HCT116 (cell line): ENCODE results near the gene STARD3NL. TPM values are rescaled to one million over a fixed set of nuclear protein-coding genes. Genes with fewer than 3 reads are reported as not detected.

Experiments
- ATAC-seq: fragments of 200-7000 bp; cut with Tn5 transposase; 2 replicates; pipeline ENCODE4 v1.9.1; 2020; ENCODE audit warnings: mild to moderate bottlenecking, moderate library complexity
- BruUV-seq: library from RNA; stranded (reverse); fragments of 400-500 nt; replicated peaks from 2 replicates; lab custom pipeline; 2021; lab: Mats Ljungman, UMichigan
- CTCF ChIA-PET: fragments of 300-600 bp; sonication (Branson Sonifier 250); formaldehyde crosslinking; loops from one replicate; lab custom pipeline; 2021; ENCODE audit warnings: antibody characterized with exemption; lab: Charles Lee
- POLR2A ChIA-PET: fragments of 300-600, 350-600 bp; sonication (Branson Sonifier 250); formaldehyde crosslinking; loops from one replicate; lab custom pipeline; 2021; ENCODE audit warnings: antibody characterized with exemption; lab: Charles Lee
- RAD21 ChIA-PET, 2 experiments: fragments of 300-600 bp; sonication (Branson Sonifier 250); formaldehyde crosslinking; loops; one replicate each; lab custom pipeline; 2023; ENCODE audit warnings: low total read pairs in 2 of 2; ENCODE audit not compliant: uncharacterized antibody in 2 of 2, unreplicated experiment in 2 of 2, low non-redundant PET in 1 of 2; lab: Charles Lee
- DNase-seq: peaks from one replicate; pipeline ENCODE4 v3.0.0-alpha.2; 2010; ENCODE audit warnings: low read depth, low spot score
- H2AFZ ChIP-seq: fragments of 200-600 bp; shearing (Covaris generic), sonication (generic); 2 replicates; pipeline ENCODE4 v1.6.1; 2017; ENCODE audit warnings: low read depth, mixed run types, mixed read lengths, antibody characterized with exemption, low read length; ENCODE audit not compliant: poor library complexity, severe bottlenecking
- H3K27ac ChIP-seq: 2 replicates; pipeline ENCODE4 v1.5.1; 2012; ENCODE audit warnings: low read depth, low read length
- H3K27me3 ChIP-seq: fragments of 200-600 bp; sonication (generic); 2 replicates; pipeline ENCODE4 v1.6.1; 2016; ENCODE audit warnings: mixed run types, low read length, mixed read lengths; ENCODE audit not compliant: insufficient read depth
- H3K36me3 ChIP-seq, 2 experiments: fragments of 200-500 bp in 1 of 2; fragments of 200-600 bp in 1 of 2; sonication (Bioruptor generic) in 1 of 2; sonication (generic) in 1 of 2; 2 replicates each; pipeline versions ENCODE4 v1.5.1 to v1.6.1; 2014 to 2016; ENCODE audit warnings: low read length in 2 of 2, inconsistent platforms in 1 of 2, mixed read lengths in 1 of 2, mixed run types in 1 of 2; ENCODE audit not compliant: insufficient read depth in 2 of 2, control insufficient read depth in 1 of 2
- H3K4me1 ChIP-seq, 2 experiments: fragments of 200-600 bp in 1 of 2; sonication (generic) in 1 of 2; 2 replicates each; pipeline versions ENCODE4 v1.5.1 to v1.6.1; 2012 to 2017; ENCODE audit warnings: low read length in 2 of 2, inconsistent platforms in 1 of 2, mild to moderate bottlenecking in 1 of 2, mixed read lengths in 1 of 2, mixed run types in 1 of 2, moderate library complexity in 1 of 2; ENCODE audit not compliant: insufficient read depth in 2 of 2, control insufficient read depth in 1 of 2
- H3K4me2 ChIP-seq: fragments of 200-600 bp; sonication (generic); 2 replicates; pipeline ENCODE4 v1.6.1; 2017; ENCODE audit warnings: mixed run types, low read length, mixed read lengths
- H3K4me3 ChIP-seq, 2 experiments: fragments of 200-600 bp in 1 of 2; sonication (generic) in 1 of 2; replicated peaks in 1 of 2; 2 replicates each; pipeline ENCODE4 v1.5.1; 2011 to 2016; ENCODE audit warnings: low read length in 2 of 2, control low read depth in 1 of 2, low read depth in 1 of 2, mild to moderate bottlenecking in 1 of 2, mixed read lengths in 1 of 2, mixed run types in 1 of 2
- H3K79me2 ChIP-seq: fragments of 200-600 bp; sonication (generic); 2 replicates; pipeline ENCODE4 v1.6.1; 2017; ENCODE audit warnings: mild to moderate bottlenecking, mixed run types, low read length, moderate library complexity, mixed read lengths; ENCODE audit not compliant: insufficient read depth
- H3K9ac ChIP-seq: fragments of 200-600 bp; sonication (generic); 2 replicates; pipeline ENCODE4 v1.6.1; 2016; ENCODE audit warnings: low read length, mixed read lengths
- H3K9me2 ChIP-seq: fragments of 200-600 bp; sonication (generic), shearing (Covaris generic); 2 replicates; pipeline ENCODE4 v1.6.1; 2017; ENCODE audit warnings: mixed run types, mild to moderate bottlenecking, moderate library complexity; ENCODE audit not compliant: insufficient read depth
- H3K9me3 ChIP-seq, 2 experiments: fragments of 200-500 bp in 1 of 2; fragments of 200-600 bp in 1 of 2; sonication (Bioruptor generic) in 1 of 2; sonication (generic) in 1 of 2; 2 replicates each; pipeline ENCODE4 v1.6.1; 2014 to 2017; ENCODE audit warnings: low read length in 2 of 2, mixed read lengths in 2 of 2, inconsistent platforms in 1 of 2, low read depth in 1 of 2, mild to moderate bottlenecking in 1 of 2, mixed run types in 1 of 2, moderate library complexity in 1 of 2; ENCODE audit not compliant: control insufficient read depth in 1 of 2, insufficient read depth in 1 of 2
- H4K20me1 ChIP-seq: fragments of 200-600 bp; sonication (generic), shearing (Covaris generic); 2 replicates; pipeline ENCODE4 v1.6.1; 2017; ENCODE audit warnings: mixed run types, mild to moderate bottlenecking, moderate library complexity; ENCODE audit not compliant: insufficient read depth
- CBX3 ChIP-seq: IDR thresholded peaks from 2 replicates; pipeline ENCODE4 v1.6.1; 2012; ENCODE audit warnings: low read depth
- CEBPB ChIP-seq: IDR thresholded peaks from 2 replicates; pipeline ENCODE4 v1.6.1; 2012; ENCODE audit warnings: low read depth
- CTCF ChIP-seq, 3 experiments: fragments of 200-600 bp in 1 of 3; sonication (generic) in 1 of 3; IDR thresholded peaks in 2 of 3; conservative IDR thresholded peaks in 1 of 3; 2 replicates each; pipeline ENCODE4 v1.5.1; 2012 to 2017; ENCODE audit warnings: low read depth in 2 of 3, low read length in 2 of 3, antibody characterized with exemption in 1 of 3, borderline replicate concordance in 1 of 3, control low read depth in 1 of 3, mild to moderate bottlenecking in 1 of 3, mixed read lengths in 1 of 3, mixed run types in 1 of 3, moderate library complexity in 1 of 3; ENCODE audit not compliant: insufficient read depth in 1 of 3
- EGR1 ChIP-seq: IDR thresholded peaks from 2 replicates; pipeline ENCODE4 v1.6.1; 2012; ENCODE audit warnings: low read depth
- EZH2 ChIP-seq: fragments of 200-600 bp; sonication (generic); IDR thresholded peaks from 2 replicates; pipeline ENCODE4 v1.6.1; 2017; ENCODE audit warnings: antibody characterized with exemption, mixed run types
- EZH2phosphoT487 ChIP-seq: fragments of 200-600 bp; IDR thresholded peaks from 2 replicates; pipeline ENCODE4 v1.6.1; 2018; ENCODE audit warnings: antibody characterized with exemption, borderline replicate concordance
- FOSL1 ChIP-seq: IDR thresholded peaks from 2 replicates; pipeline ENCODE4 v1.6.1; 2012; ENCODE audit warnings: low read depth
- JUND ChIP-seq: IDR thresholded peaks from 2 replicates; pipeline ENCODE4 v1.6.1; 2012
- SP1 ChIP-seq: IDR thresholded peaks from 2 replicates; pipeline ENCODE4 v1.6.1; 2012; ENCODE audit warnings: low read depth
- SRF ChIP-seq: IDR thresholded peaks from 2 replicates; pipeline ENCODE4 v1.6.1; 2012; ENCODE audit warnings: low read depth
- TCF7L2 ChIP-seq: IDR thresholded peaks from 2 replicates; pipeline ENCODE4 v1.7.0; 2011; ENCODE audit warnings: borderline replicate concordance, inconsistent platforms; ENCODE audit not compliant: insufficient read depth, insufficient read length; ENCODE audit errors: extremely low read depth
- YY1 ChIP-seq: IDR thresholded peaks from 2 replicates; pipeline ENCODE4 v1.6.1; 2011; ENCODE audit warnings: low read length, low read depth, moderate library complexity, mild to moderate bottlenecking; ENCODE audit not compliant: insufficient replicate concordance; ENCODE audit errors: extremely low read depth
- ZFX ChIP-seq: fragments of 450-650 bp; IDR thresholded peaks from 2 replicates; pipeline ENCODE4 v1.6.1; 2017
- ZNF274 ChIP-seq: fragments of 200-500 bp; sonication (Bioruptor generic); IDR thresholded peaks from 2 replicates; pipeline ENCODE4 v1.6.1; 2014; ENCODE audit warnings: mild to moderate bottlenecking, low read depth, low read length, inconsistent platforms
- intact Hi-C: fragments of 100-400 bp; cut with micrococcal nuclease; formaldehyde crosslinking; loops from 2 replicates; pipeline ENCODE4 v1.10.0; 2022
- total RNA-seq: library from RNA; stranded (reverse); gene quantifications from one replicate; pipeline ENCODE4 v1.2.1, GENCODE V29; 2021; ENCODE audit not compliant: unreplicated experiment
- TF ChIP-seq, protein P1 (sequence below): IDR thresholded peaks from 2 replicates; pipeline ENCODE4 v1.6.1; 2012; ENCODE audit warnings: low read depth
- TF ChIP-seq, protein P2 (sequence below): IDR thresholded peaks from 2 replicates; pipeline ENCODE4 v1.6.1; 2012
- TF ChIP-seq, protein P3 (sequence below): IDR thresholded peaks from 2 replicates; pipeline ENCODE4 v1.6.1; 2011; ENCODE audit warnings: mild to moderate bottlenecking, low read length, moderate library complexity; ENCODE audit not compliant: insufficient replicate concordance; ENCODE audit errors: extremely low read depth

STARD3NL gene
- total RNA-seq, 1 experiment from 2014 or later = 32.0 TPM

DNA sequence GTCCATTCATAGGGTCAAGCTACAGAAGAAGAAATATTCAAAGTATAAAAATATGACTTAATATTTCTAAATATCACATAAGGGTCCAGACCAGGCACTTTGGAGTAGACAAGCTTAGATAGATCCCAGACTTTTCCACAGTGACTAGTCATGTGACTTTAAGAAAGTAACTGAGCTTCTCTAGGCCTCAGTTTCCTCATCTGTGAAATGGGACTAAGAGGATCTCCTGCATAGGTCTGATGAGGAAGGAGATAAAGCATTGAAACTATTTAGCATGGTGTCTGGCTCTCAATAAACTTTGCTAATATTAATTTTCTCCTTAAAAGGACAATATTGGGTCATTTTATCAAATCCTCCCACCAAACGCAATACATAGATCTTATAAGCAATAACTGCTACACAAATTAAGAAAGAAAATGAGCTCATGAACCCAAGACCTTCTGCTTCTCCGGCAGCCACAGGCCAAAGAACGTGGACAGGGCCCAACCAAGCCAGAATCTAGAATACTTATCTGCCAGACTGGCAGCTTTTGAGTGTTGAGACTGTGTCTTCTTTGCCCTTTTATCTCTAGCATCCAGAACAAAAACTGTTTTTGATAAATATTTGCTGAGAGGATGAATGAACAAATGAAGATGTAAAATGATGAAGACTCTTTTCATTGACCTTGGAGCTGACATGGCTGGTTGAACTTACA, 97.0 kb downstream of the STARD3NL start:
- H3K9me2 ChIP-seq = no peaks in the 10 kb centered on the region
- RAD21 ChIA-PET = no interaction called here
- TF ChIP-seq, protein P1, sequence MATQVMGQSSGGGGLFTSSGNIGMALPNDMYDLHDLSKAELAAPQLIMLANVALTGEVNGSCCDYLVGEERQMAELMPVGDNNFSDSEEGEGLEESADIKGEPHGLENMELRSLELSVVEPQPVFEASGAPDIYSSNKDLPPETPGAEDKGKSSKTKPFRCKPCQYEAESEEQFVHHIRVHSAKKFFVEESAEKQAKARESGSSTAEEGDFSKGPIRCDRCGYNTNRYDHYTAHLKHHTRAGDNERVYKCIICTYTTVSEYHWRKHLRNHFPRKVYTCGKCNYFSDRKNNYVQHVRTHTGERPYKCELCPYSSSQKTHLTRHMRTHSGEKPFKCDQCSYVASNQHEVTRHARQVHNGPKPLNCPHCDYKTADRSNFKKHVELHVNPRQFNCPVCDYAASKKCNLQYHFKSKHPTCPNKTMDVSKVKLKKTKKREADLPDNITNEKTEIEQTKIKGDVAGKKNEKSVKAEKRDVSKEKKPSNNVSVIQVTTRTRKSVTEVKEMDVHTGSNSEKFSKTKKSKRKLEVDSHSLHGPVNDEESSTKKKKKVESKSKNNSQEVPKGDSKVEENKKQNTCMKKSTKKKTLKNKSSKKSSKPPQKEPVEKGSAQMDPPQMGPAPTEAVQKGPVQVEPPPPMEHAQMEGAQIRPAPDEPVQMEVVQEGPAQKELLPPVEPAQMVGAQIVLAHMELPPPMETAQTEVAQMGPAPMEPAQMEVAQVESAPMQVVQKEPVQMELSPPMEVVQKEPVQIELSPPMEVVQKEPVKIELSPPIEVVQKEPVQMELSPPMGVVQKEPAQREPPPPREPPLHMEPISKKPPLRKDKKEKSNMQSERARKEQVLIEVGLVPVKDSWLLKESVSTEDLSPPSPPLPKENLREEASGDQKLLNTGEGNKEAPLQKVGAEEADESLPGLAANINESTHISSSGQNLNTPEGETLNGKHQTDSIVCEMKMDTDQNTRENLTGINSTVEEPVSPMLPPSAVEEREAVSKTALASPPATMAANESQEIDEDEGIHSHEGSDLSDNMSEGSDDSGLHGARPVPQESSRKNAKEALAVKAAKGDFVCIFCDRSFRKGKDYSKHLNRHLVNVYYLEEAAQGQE = no peak
- TF ChIP-seq SP1 (no peak), EZH2phosphoT487 (no peak), CTCF (IDR thresholded peaks at IDR 0.05 in 2 of 3, conservative IDR thresholded peaks at IDR 0.05 in 1 of 3; ENCODE audit: borderline replicate concordance in 1 of 3, insufficient read depth in 1 of 3, low read depth in 2 of 3, low read length in 2 of 3) (no peak), EGR1 (no peak), ZNF274 (no peak), SRF (no peak), CBX3 (no peak), ZFX (no peak), EZH2 (no peak), JUND (no peak), YY1 (no peak), TCF7L2 (no peak), FOSL1 (no peak), CEBPB (no peak)
- TF ChIP-seq, protein P2, sequence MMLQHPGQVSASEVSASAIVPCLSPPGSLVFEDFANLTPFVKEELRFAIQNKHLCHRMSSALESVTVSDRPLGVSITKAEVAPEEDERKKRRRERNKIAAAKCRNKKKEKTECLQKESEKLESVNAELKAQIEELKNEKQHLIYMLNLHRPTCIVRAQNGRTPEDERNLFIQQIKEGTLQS = no peak
- TF ChIP-seq, protein P3, sequence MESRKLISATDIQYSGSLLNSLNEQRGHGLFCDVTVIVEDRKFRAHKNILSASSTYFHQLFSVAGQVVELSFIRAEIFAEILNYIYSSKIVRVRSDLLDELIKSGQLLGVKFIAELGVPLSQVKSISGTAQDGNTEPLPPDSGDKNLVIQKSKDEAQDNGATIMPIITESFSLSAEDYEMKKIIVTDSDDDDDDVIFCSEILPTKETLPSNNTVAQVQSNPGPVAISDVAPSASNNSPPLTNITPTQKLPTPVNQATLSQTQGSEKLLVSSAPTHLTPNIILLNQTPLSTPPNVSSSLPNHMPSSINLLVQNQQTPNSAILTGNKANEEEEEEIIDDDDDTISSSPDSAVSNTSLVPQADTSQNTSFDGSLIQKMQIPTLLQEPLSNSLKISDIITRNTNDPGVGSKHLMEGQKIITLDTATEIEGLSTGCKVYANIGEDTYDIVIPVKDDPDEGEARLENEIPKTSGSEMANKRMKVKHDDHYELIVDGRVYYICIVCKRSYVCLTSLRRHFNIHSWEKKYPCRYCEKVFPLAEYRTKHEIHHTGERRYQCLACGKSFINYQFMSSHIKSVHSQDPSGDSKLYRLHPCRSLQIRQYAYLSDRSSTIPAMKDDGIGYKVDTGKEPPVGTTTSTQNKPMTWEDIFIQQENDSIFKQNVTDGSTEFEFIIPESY = no peak
- TF ChIP-seq, all 23 proteins: peak for 0
- ChIA-PET POLR2A (no interaction called here), CTCF (no interaction called here)
- Histone ChIP-seq H3K27ac (no peak overlapping the region), H3K4me1 (no peaks in the 10 kb centered on the region), H3K79me2 (no peaks in the 10 kb centered on the region), H2AFZ (no peak overlapping the region), H3K36me3 (no peaks in the 10 kb centered on the region), H3K9me3 (no peaks in the 10 kb centered on the region), H3K27me3 (peaks cover 5% of the 10 kb centered on the region), H3K4me3 (no peak overlapping the region), H3K9ac (no peak overlapping the region), H3K4me2 (no peak overlapping the region), H4K20me1 (no peaks in the 10 kb centered on the region)
- DNase-seq (no peak), ATAC-seq (no peak)
- intact Hi-C loops = no loop called here
- BruUV-seq = no TSS peak
